GM12864 (cell line): ENCODE measurements around the gene TAMALIN.

Experiments used
- DNase-seq: peaks from one replicate; pipeline ENCODE4 v3.0.0-alpha.2; 2011; ENCODE audit warnings: low read depth
- H3K4me3 ChIP-seq: 2 replicates; pipeline ENCODE4 v1.5.1; 2011; ENCODE audit warnings: mild to moderate bottlenecking, low read depth, low read length, control low read depth
- CTCF ChIP-seq: IDR thresholded peaks from 2 replicates; pipeline ENCODE4 v1.5.1; 2011; ENCODE audit warnings: low read depth, mild to moderate bottlenecking, moderate library complexity, low read length, control low read depth, inconsistent platforms; ENCODE audit errors: missing control alignments

Gene TAMALIN

GRCh38 chr12:52020539-52021336, 14.0 kb downstream of the TAMALIN start:
- TF ChIP-seq CTCF, result peak; percentile 86
- no peak for DNase-seq
- H3K4me3 ChIP-seq, result no peak overlapping the region

GRCh38 chr12:52022841-52023181, 16.1 kb downstream of the TAMALIN start:
- H3K4me3 ChIP-seq, result peak overlapping the region; percentile 25; the same call in 1 of the 2 replicates
- no peak for TF ChIP-seq CTCF
- DNase-seq, result no peak

- peak overlapping the region; percentile 25 for H3K4me3 ChIP-seq
- peak; percentile 92 for TF ChIP-seq CTCF
- no peak for DNase-seq
These were observed 16.6 kb downstream of the TAMALIN start for GRCh38 chr12:52023182-52023975.

GRCh38 chr12:52023976-52024688, 17.4 kb downstream of the TAMALIN start:
- no peak for DNase-seq
- no peak for TF ChIP-seq CTCF
- H3K4me3 ChIP-seq, result no peak overlapping the region

- DNase-seq, result no peak
- H3K4me3 ChIP-seq, result no peak overlapping the region
- no peak for TF ChIP-seq CTCF
These were observed 18.1 kb downstream of the TAMALIN start for GRCh38 chr12:52024845-52025230.

GRCh38 chr12:52026263-52026662, 19.5 kb downstream of the TAMALIN start:
- no peak for TF ChIP-seq CTCF
- no peak overlapping the region for H3K4me3 ChIP-seq
- no peak for DNase-seq
